ENCODE results near the gene HAUS8. TPM values are rescaled to one million over a fixed set of nuclear protein-coding genes. Genes with fewer than 3 reads are reported as not detected.

HAUS8 gene
- total RNA-seq, 2 donors from 2014 or later = 10.6 to 29.8 TPM

- no peak for DNase-seq
- Histone ChIP-seq H3K27me3 (no peaks in the 10 kb centered on the region), H3K9ac (ENCODE audit: low read depth in 2 of 2, low read length in 2 of 2) (no peak overlapping the region), H3K4me1 (peaks cover 9% of the 10 kb centered on the region), H3K4me3 (no peak overlapping the region), H3K36me3 (no peaks in the 10 kb centered on the region), H3K9me3 (no peaks in the 10 kb centered on the region), H3K27ac (no peak overlapping the region)
- intact Hi-C loops (cut with DNase I) = no loop called here
- no peak for TF ChIP-seq CTCF (IDR thresholded peaks at IDR 0.05)
Observed at GRCh38 chr19:17092696-17093095, 17.4 kb upstream of the HAUS8 start.

GRCh38 chr19:17091758-17092333, 16.6 kb upstream of the HAUS8 start:
- peaks cover 4% of the 10 kb centered on the region for H3K4me1 ChIP-seq

GRCh38 chr19:17090583-17090982, 15.3 kb upstream of the HAUS8 start:
- Histone ChIP-seq H3K9me3 (no peaks in the 10 kb centered on the region), H3K36me3 (no peaks in the 10 kb centered on the region), H3K27me3 (no peaks in the 10 kb centered on the region), H3K9ac (ENCODE audit: low read depth in 2 of 2, low read length in 2 of 2) (peak overlapping the region in 1 of 2 donors; percentile 9), H3K4me3 (no peak overlapping the region), H3K27ac (peak overlapping the region; percentile 76), H3K4me1 (peaks cover 4% of the 10 kb centered on the region)
- no peak for DNase-seq
- intact Hi-C loops (cut with DNase I) = no loop called here
- TF ChIP-seq CTCF (IDR thresholded peaks at IDR 0.05) = no peak

More at GRCh38 chr19:17091758-17092333, 16.6 kb upstream of the HAUS8 start:
- intact Hi-C loops (cut with DNase I) = no loop called here
- no peaks in the 10 kb centered on the region for H3K36me3 ChIP-seq
- H3K9me3 ChIP-seq = no peaks in the 10 kb centered on the region
- no peak overlapping the region for H3K4me3 ChIP-seq
- H3K27ac ChIP-seq = peak overlapping the region; percentile 76
- DNase-seq = peak; percentile 44
- no peak overlapping the region for H3K9ac ChIP-seq (ENCODE audit: low read depth in 2 of 2, low read length in 2 of 2)
- no peak for TF ChIP-seq CTCF (IDR thresholded peaks at IDR 0.05)
- H3K27me3 ChIP-seq = no peaks in the 10 kb centered on the region

GRCh38 chr19:17088552-17088951, 13.3 kb upstream of the HAUS8 start:
- TF ChIP-seq CTCF (IDR thresholded peaks at IDR 0.05) = no peak
- DNase-seq = no peak
- Histone ChIP-seq H3K9ac (ENCODE audit: low read depth in 2 of 2, low read length in 2 of 2) (no peak overlapping the region), H3K4me1 (peaks cover 4% of the 10 kb centered on the region), H3K4me3 (no peak overlapping the region), H3K9me3 (no peaks in the 10 kb centered on the region), H3K27ac (peak overlapping the region; percentile 76), H3K36me3 (no peaks in the 10 kb centered on the region), H3K27me3 (no peaks in the 10 kb centered on the region)
- intact Hi-C loops (cut with DNase I) = no loop called here

GRCh38 chr19:17086834-17087233, 11.6 kb upstream of the HAUS8 start:
- H3K27me3 ChIP-seq = no peaks in the 10 kb centered on the region
- TF ChIP-seq CTCF (IDR thresholded peaks at IDR 0.05) = no peak
- intact Hi-C loops (cut with DNase I) = no loop called here
- no peak overlapping the region for H3K9ac ChIP-seq (ENCODE audit: low read depth in 2 of 2, low read length in 2 of 2)
- H3K9me3 ChIP-seq = no peaks in the 10 kb centered on the region
- no peak for DNase-seq
- no peak overlapping the region for H3K27ac ChIP-seq
- no peak overlapping the region for H3K4me3 ChIP-seq
- no peaks in the 10 kb centered on the region for H3K36me3 ChIP-seq
- peaks cover 4% of the 10 kb centered on the region for H3K4me1 ChIP-seq

Data from colonic mucosa (tissue), 4 donors.